NB4 (cell line): ENCODE measurements around the gene HOXB2.

Experiments used
- DNase-seq: peaks from one replicate; pipeline ENCODE4 v3.0.0; 2010; ENCODE audit warnings: low read depth
- H3K4me3 ChIP-seq: one replicate; pipeline ENCODE4 v1.5.1; 2011; ENCODE audit warnings: mild to moderate bottlenecking, low read depth, low read length, moderate library complexity
- CTCF ChIP-seq: IDR thresholded peaks from one replicate; pipeline ENCODE4 v1.5.1; 2012; ENCODE audit warnings: low read depth, low read length
- MAX ChIP-seq: IDR thresholded peaks from 2 replicates; pipeline ENCODE4 v1.6.1; 2011; ENCODE audit warnings: low read depth, low read length
- MYC ChIP-seq: IDR thresholded peaks from 2 replicates; pipeline ENCODE4 v1.6.1; 2011; ENCODE audit warnings: low read depth, low read length
- POLR2A ChIP-seq: IDR thresholded peaks from 2 replicates; pipeline ENCODE4 v1.6.1; 2011; ENCODE audit warnings: mild to moderate bottlenecking; ENCODE audit not compliant: insufficient read length; ENCODE audit errors: extremely low read depth

The HOXB2 gene

DNA sequence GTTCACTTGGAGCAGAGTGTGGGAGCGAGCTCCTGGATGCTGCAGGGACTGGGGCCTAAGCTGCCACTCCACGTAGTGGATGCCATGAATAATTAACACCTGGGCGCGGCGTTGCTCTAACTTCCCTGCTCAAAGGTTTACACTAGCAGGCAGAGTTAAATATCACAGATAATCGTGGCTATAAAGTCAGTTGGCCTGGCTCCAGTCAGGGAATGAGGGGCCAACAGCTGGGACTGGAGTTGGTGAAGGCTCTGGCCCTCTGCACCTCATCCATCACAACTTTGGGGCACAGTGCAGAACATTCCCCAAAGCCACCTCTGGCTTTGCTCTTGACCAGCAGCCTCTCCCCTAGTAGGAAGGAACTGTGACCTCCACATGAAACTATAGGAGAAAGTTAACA lies 22.3 kb upstream of the HOXB2 start:
- no peak overlapping the region for H3K4me3 ChIP-seq
- DNase-seq: no peak
- TF ChIP-seq MAX: no peak
- no peak for TF ChIP-seq MYC
- no peak for TF ChIP-seq CTCF
- TF ChIP-seq POLR2A: no peak

- H3K4me3 ChIP-seq: no peak overlapping the region
- TF ChIP-seq MYC (no peak), MAX (no peak), CTCF (no peak), POLR2A (no peak)
- DNase-seq: no peak
Observed at GRCh38 chr17:48566717-48567116, 21.8 kb upstream of the HOXB2 start.

DNA sequence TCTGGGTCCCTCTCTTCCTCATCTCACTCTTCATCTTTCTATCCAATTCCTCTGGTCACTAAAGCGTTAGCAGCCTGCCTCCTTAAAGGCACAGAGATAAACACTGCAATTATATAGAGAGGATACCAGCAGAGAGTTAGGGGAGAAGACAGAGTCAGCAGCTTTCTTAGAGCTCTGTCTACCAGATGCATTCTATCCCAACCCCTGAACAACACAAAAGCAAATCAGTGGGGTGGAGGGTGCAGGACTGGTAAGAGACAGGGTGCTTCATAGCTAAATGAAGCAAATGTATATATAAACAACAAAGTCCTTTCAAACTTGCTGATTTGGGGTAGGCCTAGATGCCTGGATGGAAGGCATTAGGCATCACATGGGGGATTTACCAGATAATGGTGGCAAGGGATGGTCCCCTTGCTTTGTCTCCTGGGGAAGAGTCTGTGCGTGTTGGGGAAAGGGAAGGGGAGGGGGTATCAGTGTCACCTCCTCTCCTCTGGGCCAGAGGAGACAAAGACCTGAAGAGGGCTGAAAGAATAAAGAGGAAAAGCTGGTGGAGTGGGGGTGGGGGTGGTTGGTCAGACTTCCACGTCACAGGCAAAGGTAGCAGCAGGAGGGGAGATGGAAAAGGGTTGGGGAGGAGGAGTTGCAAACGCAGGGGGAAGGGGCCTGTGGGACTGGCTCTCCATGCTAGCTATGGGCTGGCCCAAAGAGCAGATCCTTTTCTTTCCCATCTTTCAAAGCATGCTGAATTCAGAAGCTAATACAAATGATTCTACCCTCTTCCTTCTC lies 21.2 kb upstream of the HOXB2 start:
- no peak for DNase-seq
- TF ChIP-seq POLR2A (no peak), CTCF (no peak), MAX (no peak)
- no peak overlapping the region for H3K4me3 ChIP-seq

DNA sequence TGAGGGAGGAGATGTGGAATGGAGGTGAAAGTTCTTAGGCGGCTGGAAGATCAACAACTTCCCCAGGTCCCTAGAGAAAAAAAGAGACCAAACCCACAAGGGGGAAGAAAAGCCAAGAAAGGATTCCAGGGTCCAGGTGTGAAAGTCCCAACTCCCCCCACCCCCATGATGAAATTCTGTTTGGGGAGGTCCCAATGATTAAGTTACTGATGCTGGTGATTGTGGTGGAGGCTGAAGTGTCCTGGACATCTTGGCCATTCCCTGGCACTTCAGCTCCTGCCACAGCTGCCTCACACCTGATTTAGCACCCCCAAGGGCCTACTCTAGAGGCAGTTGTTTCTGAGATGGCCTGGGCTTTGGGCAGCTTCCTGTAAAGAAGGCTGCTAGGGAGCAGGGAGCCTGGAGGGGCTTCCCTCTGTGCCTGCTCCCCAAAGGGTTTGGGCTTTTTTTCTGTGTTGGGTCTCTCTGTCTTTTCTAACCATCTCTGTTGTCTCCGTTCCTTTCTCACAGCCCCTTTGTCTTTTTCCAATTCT lies 20.2 kb upstream of the HOXB2 start:
- TF ChIP-seq MAX: no peak
- no peak for TF ChIP-seq MYC
- TF ChIP-seq POLR2A: no peak
- TF ChIP-seq CTCF: no peak
- no peak overlapping the region for H3K4me3 ChIP-seq
- no peak for DNase-seq

DNA sequence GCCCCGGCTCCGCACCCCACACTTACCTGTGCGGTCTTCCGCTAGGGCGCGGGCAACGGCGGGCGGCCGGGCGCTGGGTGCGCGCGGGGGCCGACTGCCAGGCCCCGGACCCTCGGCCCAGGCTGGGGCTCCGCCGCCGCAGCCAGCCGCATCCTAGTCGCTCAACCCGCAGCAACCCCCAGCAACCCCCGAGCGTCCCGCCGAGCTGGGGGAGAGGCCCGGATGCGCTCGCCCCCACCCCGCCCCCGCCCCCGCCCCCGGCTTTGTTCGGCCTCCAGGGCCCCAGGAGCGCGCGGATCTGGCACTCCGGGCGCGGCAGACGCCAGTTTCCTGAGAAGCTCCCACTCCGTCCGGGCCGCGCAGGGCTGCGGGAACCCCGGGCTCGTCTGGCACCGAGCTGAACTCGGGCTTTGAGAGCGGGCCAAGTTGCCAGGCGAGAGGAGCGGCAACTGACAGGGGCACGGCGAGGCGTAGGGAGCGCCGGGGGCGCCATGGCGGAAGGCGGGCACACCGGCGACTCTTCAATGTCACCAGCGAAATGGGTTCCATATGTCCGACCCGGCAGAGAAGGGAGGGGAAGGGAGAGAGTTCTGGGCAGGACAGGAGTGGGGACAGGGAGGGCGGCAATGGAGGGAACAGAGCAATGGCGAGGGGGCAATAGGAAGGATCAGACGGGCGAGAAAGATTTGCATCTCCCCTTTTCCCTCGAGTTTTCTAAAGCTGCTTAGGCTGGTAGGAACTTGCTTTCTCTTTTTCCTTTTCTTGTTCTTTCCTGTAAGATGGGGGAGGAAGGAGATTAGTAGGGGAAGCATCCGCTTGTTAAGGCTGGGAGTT lies 19.5 kb upstream of the HOXB2 start:
- DNase-seq: no peak
- no peak overlapping the region for H3K4me3 ChIP-seq
- no peak for TF ChIP-seq MYC
- TF ChIP-seq CTCF: no peak
- TF ChIP-seq MAX: no peak
- no peak for TF ChIP-seq POLR2A
